ENCODE measurements around the gene PSMG2.
"Not testable (repeated sequence)": the region's sequence is repeated elsewhere in the genome, so short reads cannot be mapped to it uniquely, and the experiment has no call there.

- TF ChIP-seq, protein P1, sequence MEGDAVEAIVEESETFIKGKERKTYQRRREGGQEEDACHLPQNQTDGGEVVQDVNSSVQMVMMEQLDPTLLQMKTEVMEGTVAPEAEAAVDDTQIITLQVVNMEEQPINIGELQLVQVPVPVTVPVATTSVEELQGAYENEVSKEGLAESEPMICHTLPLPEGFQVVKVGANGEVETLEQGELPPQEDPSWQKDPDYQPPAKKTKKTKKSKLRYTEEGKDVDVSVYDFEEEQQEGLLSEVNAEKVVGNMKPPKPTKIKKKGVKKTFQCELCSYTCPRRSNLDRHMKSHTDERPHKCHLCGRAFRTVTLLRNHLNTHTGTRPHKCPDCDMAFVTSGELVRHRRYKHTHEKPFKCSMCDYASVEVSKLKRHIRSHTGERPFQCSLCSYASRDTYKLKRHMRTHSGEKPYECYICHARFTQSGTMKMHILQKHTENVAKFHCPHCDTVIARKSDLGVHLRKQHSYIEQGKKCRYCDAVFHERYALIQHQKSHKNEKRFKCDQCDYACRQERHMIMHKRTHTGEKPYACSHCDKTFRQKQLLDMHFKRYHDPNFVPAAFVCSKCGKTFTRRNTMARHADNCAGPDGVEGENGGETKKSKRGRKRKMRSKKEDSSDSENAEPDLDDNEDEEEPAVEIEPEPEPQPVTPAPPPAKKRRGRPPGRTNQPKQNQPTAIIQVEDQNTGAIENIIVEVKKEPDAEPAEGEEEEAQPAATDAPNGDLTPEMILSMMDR (IDR thresholded peaks at IDR 0.05; ENCODE audit: insufficient read depth, low read length) = not testable (repeated sequence)
- TF ChIP-seq, protein P2, sequence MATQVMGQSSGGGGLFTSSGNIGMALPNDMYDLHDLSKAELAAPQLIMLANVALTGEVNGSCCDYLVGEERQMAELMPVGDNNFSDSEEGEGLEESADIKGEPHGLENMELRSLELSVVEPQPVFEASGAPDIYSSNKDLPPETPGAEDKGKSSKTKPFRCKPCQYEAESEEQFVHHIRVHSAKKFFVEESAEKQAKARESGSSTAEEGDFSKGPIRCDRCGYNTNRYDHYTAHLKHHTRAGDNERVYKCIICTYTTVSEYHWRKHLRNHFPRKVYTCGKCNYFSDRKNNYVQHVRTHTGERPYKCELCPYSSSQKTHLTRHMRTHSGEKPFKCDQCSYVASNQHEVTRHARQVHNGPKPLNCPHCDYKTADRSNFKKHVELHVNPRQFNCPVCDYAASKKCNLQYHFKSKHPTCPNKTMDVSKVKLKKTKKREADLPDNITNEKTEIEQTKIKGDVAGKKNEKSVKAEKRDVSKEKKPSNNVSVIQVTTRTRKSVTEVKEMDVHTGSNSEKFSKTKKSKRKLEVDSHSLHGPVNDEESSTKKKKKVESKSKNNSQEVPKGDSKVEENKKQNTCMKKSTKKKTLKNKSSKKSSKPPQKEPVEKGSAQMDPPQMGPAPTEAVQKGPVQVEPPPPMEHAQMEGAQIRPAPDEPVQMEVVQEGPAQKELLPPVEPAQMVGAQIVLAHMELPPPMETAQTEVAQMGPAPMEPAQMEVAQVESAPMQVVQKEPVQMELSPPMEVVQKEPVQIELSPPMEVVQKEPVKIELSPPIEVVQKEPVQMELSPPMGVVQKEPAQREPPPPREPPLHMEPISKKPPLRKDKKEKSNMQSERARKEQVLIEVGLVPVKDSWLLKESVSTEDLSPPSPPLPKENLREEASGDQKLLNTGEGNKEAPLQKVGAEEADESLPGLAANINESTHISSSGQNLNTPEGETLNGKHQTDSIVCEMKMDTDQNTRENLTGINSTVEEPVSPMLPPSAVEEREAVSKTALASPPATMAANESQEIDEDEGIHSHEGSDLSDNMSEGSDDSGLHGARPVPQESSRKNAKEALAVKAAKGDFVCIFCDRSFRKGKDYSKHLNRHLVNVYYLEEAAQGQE (IDR thresholded peaks at IDR 0.05; ENCODE audit: insufficient replicate concordance, low read depth) = not testable (repeated sequence)
- TF ChIP-seq SPI1 (IDR thresholded peaks at IDR 0.05; ENCODE audit: borderline replicate concordance, low read depth); POLR2AphosphoS5 (IDR thresholded peaks at IDR 0.05; ENCODE audit: low read depth); GABPA (IDR thresholded peaks at IDR 0.05; ENCODE audit: low read depth): not testable (repeated sequence)
Observed at GRCh38 chr18:12758566-12758965, 55.7 kb downstream of the PSMG2 start.
